Cardiac fibroblast (primary cell): ENCODE results near the gene TMEM127.

ENCODE experiments used
- DNase-seq, 2 donors: peaks; one replicate each; pipeline versions ENCODE4 v3.0.0 to v3.0.0-alpha.2; 2010; ENCODE audit warnings: low read depth in 2 of 2
- H3K4me3 ChIP-seq, 2 donors: replicated peaks in 1 of 2; 1 replicate in 1 of 2; 2 replicates in 1 of 2; pipeline ENCODE4 v1.5.1; 2011; ENCODE audit warnings: low read depth in 2 of 2, low read length in 2 of 2, mild to moderate bottlenecking in 2 of 2, moderate library complexity in 1 of 2
- TF ChIP-seq, protein P1 (sequence below): IDR thresholded peaks from one replicate; pipeline ENCODE4 v1.5.1; 2011; ENCODE audit warnings: low read depth, mild to moderate bottlenecking, low read length, inconsistent platforms

The TMEM127 gene

DNA sequence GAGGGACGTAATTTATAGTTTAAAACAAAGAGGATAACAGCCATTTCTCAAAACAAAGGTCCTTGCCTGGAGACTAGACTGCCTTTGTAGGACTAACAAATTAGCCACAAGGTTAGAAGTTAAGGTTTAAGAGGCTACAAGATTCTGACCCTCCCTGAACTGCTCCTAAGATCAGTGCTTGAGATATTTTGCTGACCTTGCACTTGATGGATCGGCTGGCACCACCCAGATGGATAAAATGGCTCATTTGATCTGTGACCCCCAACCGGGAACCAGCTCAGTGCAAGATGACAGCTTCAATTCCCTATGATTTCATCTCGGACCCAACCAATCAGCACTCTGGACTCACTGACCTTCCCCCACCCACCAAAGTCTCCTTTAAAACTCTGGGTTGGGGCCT, 53.5 kb downstream of the TMEM127 start:
- TF ChIP-seq, protein P1, sequence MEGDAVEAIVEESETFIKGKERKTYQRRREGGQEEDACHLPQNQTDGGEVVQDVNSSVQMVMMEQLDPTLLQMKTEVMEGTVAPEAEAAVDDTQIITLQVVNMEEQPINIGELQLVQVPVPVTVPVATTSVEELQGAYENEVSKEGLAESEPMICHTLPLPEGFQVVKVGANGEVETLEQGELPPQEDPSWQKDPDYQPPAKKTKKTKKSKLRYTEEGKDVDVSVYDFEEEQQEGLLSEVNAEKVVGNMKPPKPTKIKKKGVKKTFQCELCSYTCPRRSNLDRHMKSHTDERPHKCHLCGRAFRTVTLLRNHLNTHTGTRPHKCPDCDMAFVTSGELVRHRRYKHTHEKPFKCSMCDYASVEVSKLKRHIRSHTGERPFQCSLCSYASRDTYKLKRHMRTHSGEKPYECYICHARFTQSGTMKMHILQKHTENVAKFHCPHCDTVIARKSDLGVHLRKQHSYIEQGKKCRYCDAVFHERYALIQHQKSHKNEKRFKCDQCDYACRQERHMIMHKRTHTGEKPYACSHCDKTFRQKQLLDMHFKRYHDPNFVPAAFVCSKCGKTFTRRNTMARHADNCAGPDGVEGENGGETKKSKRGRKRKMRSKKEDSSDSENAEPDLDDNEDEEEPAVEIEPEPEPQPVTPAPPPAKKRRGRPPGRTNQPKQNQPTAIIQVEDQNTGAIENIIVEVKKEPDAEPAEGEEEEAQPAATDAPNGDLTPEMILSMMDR, result no peak
- no peak overlapping the region for H3K4me3 ChIP-seq
- DNase-seq, result no peak

DNA sequence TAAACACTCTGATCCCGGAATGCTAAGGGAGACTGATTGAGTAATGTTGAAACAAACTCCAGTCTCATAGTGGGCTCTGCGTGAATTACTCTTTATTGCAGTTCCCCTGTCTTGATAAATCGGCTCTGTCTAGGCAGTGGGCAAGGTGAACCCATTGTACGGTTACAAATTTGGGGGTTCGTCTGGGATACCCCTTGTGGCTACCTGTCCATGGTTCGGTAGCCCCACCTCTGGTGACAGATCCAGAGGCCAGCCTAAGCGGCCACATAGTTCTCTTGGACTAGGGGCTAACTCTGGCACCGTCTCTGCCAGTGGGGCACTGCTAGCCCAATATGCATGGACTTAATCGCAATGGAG, 56.1 kb downstream of the TMEM127 start:
- TF ChIP-seq, protein P1, result no peak
- no peak for DNase-seq
- H3K4me3 ChIP-seq, result peak overlapping the region; percentile 88 to 90

DNA sequence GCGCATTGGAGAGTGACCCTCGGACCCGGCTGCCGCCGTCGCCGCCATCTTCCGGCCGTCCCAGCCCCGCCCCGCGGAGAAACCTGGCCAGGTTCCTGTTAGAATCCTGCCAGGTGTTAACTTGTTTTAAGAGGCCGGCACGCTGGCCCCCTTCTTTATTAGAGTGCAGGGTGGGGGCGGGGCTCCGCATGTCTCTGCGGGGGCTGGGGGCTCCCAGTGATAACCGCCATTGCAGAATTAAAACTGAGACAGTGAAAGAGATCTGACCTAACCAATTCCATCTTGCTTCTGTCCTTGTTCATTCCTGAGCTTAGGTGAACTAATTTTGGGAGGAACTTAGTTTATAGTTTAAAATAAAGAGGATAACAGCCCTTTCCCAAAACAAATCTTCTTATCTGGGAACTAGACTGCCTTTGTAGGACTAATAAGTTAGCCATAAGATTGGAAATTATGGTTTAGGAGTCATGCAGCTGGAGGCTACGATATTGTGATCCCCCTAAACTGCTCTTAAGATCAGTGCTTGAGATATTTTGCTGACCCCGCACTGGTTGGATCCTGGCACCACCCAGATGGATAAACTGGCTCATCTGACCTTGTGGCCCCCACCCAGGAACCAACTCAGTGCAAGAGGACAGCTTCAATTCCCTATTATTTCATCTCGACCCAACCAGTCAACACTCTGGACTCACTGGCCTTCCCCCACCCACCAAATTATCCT, 56.6 kb downstream of the TMEM127 start:
- TF ChIP-seq, protein P1, result no peak
- peak overlapping the region; percentile 88 to 90 for H3K4me3 ChIP-seq
- no peak for DNase-seq

- peak; percentile 98 to 99 for DNase-seq
- peak within 1 kb of the TSS; percentile 88 to 90 for H3K4me3 ChIP-seq
- TF ChIP-seq, protein P1, result no peak
Observed at GRCh38 chr2:96208143-96209010, 57.4 kb downstream of the TMEM127 start, which contains the start of gene STARD7. STARD7 (minus strand) TSS chr2:96208827; CDS start chr2:96208434, 393 bp downstream.

DNA sequence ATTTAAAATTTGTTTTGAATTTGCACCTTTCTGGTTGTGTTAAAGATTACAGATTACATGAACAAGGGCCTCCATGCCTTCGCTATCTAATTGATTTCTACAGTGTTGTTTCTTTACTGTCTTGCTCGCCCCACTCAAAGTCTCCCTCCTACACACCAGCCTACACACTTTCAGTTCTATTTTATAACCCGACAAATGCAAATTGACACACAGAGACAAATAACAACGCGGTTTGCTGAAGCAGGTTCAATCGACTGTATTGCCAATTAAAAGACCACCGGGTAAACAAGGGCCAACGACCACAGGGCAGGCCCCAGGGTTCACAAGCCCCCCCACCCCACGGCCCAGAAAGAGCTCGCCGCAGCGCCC, 58.0 kb downstream of the TMEM127 start:
- TF ChIP-seq, protein P1, result no peak
- no peak for DNase-seq
- H3K4me3 ChIP-seq, result peak overlapping the region; percentile 88 to 90

GRCh38 chr2:96207073-96207773, 58.6 kb downstream of the TMEM127 start:
- peak overlapping the region; percentile 88 to 90 for H3K4me3 ChIP-seq
- TF ChIP-seq, protein P1, result no peak
- no peak for DNase-seq
